Measurements from ENCODE around the gene LRFN5. TPM values are rescaled to one million over a fixed set of nuclear protein-coding genes. Genes with fewer than 3 reads are reported as not detected.

Gene LRFN5
- total RNA-seq, 1 experiment from 2014 or later, result 1.3 TPM

DNA sequence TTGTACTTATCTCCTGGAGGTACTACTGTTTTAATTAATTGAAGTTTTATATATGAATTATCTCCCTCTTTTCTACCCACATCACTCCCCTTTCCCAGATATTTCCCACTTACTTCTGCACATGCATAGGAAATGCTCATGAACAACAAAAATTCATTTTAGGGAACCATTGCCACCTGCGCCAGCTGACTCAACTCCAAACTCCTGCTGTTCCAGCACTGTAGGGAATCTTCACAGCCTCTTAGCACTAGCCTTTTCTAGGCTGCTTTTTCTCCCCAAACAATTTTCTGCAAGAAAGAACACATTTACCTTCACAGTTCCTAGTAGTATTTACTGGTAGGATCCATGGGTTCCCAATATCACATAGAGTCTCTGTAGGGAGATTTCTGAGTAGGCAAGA lies 268.4 kb downstream of the LRFN5 start:
- Mint-ChIP-seq H3K9me3 (peaks cover 2 to 4% of the 10 kb centered on the region in 2 experiments; a peak in 2 of 5 replicates), H3K4me1 (no peaks in the 10 kb centered on the region), H3K36me3 (ENCODE audit: insufficient read depth in 1 of 3, low read depth in 3 of 3) (peaks cover 0 to 3% (median 2%) of the 10 kb centered on the region in 3 experiments; a peak in 2 of 7 replicates), H3K27ac (no peak overlapping the region), H3K27me3 (ENCODE audit: low read depth) (no peaks in the 10 kb centered on the region), H3K4me3 (no peak overlapping the region)
- H3K79me2 ChIP-seq (ENCODE audit: insufficient read depth, low read length), result no peaks in the 10 kb centered on the region
- no peak overlapping the region for H3T11ph ChIP-seq (ENCODE audit: low read length)
- no peak overlapping the region for H2BK20ac ChIP-seq (ENCODE audit: low read depth, low read length, poor library complexity, severe bottlenecking)
- no peaks in the 10 kb centered on the region for H3K79me1 ChIP-seq (ENCODE audit: insufficient read depth, low read depth, low read length, poor library complexity, severe bottlenecking)
- H3K4ac ChIP-seq (ENCODE audit: low read depth, low read length), result no peak overlapping the region
- no peak overlapping the region for H2BK120ac ChIP-seq (ENCODE audit: low read depth, low read length, poor library complexity, severe bottlenecking)
- no peak overlapping the region for H3K56ac ChIP-seq (ENCODE audit: insufficient read length, low read depth, low read length)
- H4K91ac ChIP-seq (ENCODE audit: insufficient read length, low read depth, low read length), result no peak overlapping the region
- no peak overlapping the region for H3K4me2 ChIP-seq (ENCODE audit: insufficient read depth, insufficient read length, low read length)
- no peak overlapping the region for H3K27ac ChIP-seq (ENCODE audit: insufficient read length, low read depth, low read length)
- no peak overlapping the region for H3K23ac ChIP-seq (ENCODE audit: insufficient read length, low read depth, low read length)
- H3K18ac ChIP-seq (ENCODE audit: insufficient read length, low read depth, low read length), result no peak overlapping the region
- no peak overlapping the region for H2BK12ac ChIP-seq (ENCODE audit: insufficient read length, low read depth, low read length)
- no peak overlapping the region for H2BK5ac ChIP-seq (ENCODE audit: insufficient read length, low read length)
- H4K5ac ChIP-seq (ENCODE audit: insufficient read length, low read depth, low read length), result no peak overlapping the region
- no peak overlapping the region for H3K14ac ChIP-seq (ENCODE audit: insufficient read depth, low read length)
- WGBS (ENCODE audit: extremely low coverage, insufficient read length, low lambda C conversion rate), result no CpG with 5 or more reads among the region's 1 CpG
- TF ChIP-seq, protein P1, sequence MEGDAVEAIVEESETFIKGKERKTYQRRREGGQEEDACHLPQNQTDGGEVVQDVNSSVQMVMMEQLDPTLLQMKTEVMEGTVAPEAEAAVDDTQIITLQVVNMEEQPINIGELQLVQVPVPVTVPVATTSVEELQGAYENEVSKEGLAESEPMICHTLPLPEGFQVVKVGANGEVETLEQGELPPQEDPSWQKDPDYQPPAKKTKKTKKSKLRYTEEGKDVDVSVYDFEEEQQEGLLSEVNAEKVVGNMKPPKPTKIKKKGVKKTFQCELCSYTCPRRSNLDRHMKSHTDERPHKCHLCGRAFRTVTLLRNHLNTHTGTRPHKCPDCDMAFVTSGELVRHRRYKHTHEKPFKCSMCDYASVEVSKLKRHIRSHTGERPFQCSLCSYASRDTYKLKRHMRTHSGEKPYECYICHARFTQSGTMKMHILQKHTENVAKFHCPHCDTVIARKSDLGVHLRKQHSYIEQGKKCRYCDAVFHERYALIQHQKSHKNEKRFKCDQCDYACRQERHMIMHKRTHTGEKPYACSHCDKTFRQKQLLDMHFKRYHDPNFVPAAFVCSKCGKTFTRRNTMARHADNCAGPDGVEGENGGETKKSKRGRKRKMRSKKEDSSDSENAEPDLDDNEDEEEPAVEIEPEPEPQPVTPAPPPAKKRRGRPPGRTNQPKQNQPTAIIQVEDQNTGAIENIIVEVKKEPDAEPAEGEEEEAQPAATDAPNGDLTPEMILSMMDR (conservative IDR thresholded peaks at IDR 0.05), result no peak
- H4K20me1 ChIP-seq (ENCODE audit: control insufficient read depth, insufficient read depth, insufficient read length), result no peaks in the 10 kb centered on the region
- H2AK5ac ChIP-seq (ENCODE audit: insufficient read length, low read length), result no peak overlapping the region
- no peak overlapping the region for H2BK15ac ChIP-seq (ENCODE audit: low read depth, low read length)
- no peaks in the 10 kb centered on the region for H3K23me2 ChIP-seq (ENCODE audit: insufficient read length, low read depth, low read length, poor library complexity, severe bottlenecking)
- H4K8ac ChIP-seq (replicated peaks; ENCODE audit: insufficient read length, low read depth, low read length), result no peak overlapping the region
- DNase-seq, result no peak
- no peaks in the 10 kb centered on the region for H3K27me3 ChIP-seq (ENCODE audit: insufficient read depth, low read length)
- H2AFZ ChIP-seq (ENCODE audit: low read length), result no peak overlapping the region
- no peak overlapping the region for H3K9ac ChIP-seq (ENCODE audit: extremely low read depth, insufficient read length, low read length)
- H3K9me3 ChIP-seq (ENCODE audit: control insufficient read depth, low read depth, low read length), result no peaks in the 10 kb centered on the region
- H3K4me1 ChIP-seq (ENCODE audit: insufficient read depth, low read length), result no peaks in the 10 kb centered on the region
